G401 (cell line): ENCODE data around the gene UFSP1. TPM values are rescaled to one million over a fixed set of nuclear protein-coding genes. Genes with fewer than 3 reads are reported as not detected.

Experiments used
- DNase-seq: peaks from one replicate; pipeline ENCODE4 v3.0.0-alpha.2; 2015; ENCODE audit warnings: low spot score
- in situ Hi-C: cut with HindIII; loops from 2 replicates; pipeline ENCODE4 v1.10.0; 2016; ENCODE audit warnings: low sequenced_read_pairs, mixed read lengths
- total RNA-seq: library from RNA; depleted of rRNA; stranded (reverse); fragments of >200 nt; shearing (Covaris generic); gene quantifications from 2 replicates; pipeline ENCODE4 v1.2.3, GENCODE V29; 2014

Gene UFSP1
- total RNA-seq, 1 experiment from 2014 or later, result 3.6 TPM

DNA sequence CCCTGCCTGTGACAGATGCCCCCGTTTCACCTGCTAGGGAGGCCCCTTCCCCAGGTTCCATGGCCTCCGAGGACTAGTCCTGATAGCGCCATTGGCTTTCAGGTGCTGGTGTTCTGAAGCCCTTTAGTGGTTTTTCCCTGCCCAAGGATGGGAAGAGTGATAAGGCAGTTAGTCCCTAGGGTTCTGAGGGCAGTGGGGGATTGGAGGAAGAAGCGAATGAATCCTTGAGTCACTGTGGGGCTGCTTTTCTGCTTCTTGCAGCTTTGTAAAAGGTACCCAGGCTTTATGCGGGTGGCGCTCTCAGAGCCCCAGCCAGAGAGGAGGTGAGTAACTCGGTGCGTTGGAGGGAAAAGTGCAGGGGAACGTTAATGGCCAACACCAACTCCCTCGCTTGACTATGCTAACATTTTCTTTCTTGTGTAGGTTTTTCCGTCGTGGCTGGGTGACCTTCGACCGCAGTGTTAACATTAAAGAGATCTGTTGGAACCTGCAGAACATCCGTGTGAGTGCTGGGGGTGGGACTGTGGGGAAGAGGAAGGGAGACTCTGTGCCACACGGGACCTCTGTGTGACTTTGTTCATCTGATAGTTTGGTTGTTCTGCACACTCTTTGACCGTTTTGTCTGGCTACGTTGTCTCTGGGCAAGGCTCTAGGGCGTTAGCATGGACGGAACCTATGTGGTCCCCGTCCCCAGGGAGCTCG is 3.9 kb downstream of the UFSP1 start:
- in situ Hi-C loops, result loop anchor here (10.0 kb wide), 1 partner anchor 169 kb away; no protein-coding TSS in a partner anchor
- no peak for DNase-seq

DNA sequence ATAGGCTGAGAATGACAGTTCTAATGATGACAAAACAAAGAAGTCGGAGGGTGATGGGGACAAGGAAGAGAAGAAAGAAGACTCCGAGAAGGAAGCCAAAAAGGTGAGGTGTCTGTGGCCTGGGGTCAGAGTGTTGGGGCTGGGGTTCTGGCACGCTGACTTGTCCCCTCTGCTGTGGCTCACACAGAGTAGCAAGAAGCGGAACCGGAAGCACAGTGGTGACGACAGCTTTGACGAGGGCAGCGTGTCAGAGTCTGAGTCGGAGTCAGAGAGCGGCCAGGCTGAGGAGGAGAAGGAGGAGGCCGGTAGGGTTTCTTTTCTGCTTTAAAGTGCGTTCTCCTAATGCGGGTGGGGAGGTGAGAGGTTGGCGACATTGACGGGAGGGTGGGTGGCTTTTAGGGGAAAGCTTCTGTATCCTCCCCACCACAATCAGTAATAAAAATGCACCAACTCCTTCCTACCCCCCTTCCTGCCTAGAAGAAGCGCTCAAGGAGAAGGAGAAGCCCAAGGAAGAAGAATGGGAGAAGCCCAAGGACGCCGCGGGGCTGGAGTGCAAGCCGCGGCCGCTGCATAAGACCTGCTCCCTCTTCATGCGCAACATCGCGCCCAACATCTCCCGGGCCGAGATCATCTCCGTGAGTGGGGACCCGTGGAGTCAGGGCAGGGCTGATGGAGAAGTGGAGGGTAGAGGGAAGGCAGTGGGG is 4.6 kb downstream of the UFSP1 start:
- DNase-seq, result no peak
- in situ Hi-C loops, result loop anchor here (10.0 kb wide), 1 partner anchor 170 kb away; no protein-coding TSS in a partner anchor

DNA sequence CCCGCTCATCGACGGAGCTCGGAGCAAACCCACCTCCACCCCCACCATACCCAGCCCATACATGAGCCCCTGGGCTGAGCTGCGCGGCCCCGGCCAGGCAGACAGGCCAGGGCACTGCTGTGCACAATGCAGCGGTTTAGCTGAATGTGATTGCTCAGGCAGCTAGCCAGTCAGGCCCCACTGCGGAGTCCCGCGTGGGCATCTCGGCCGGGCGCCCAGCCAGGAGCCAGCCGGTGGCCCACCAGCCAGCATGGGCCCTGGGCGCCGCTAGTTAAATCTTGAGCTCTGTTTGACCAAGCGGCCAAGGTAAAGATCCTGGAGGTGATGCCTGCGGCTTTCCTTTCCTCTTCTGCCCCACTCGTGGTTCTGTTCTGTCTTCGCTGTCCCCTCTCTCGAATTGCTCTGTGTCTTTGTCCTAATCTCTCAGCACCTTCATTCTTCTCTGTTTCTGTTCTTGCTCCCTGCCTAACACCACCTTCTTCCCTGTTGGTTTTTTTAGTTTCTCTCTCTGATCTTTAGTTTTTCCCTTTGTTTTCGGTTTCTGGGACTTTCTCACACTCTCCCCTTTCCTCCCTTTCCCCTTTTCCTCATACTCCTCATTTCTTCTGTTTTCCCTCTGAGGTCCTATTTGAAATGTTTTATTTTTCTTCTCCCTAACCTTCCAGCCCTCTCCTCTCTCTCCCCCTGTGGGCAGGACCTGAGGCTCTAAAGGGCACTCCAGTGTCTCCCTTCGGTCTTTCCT is 6.6 kb downstream of the UFSP1 start:
- in situ Hi-C loops, result loop anchor here (10.0 kb wide), 1 partner anchor 172 kb away; no protein-coding TSS in a partner anchor
- DNase-seq, result no peak

DNA sequence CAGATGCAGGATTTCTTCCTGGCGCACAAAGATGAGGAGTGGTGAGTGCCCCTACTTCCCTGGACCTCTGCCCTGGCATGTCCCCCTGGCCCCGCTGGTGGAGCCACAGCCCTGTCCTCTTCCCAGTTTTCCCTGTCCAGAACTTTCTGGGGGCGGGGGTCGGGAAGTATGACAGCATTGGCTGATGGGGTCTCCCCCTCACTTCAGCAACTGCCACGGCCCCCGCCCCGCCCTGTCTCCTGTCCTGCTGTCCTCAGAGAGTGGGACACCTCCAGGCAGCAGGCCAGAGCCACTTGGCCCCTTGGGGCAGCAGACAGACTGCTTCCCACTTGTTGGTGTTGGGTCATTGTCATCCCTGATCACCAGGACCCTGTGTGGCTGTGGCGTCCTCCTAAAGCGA is 7.3 kb downstream of the UFSP1 start:
- no peak for DNase-seq
- in situ Hi-C loops, result loop anchor here (10.0 kb wide), 1 partner anchor 173 kb away; no protein-coding TSS in a partner anchor

DNA sequence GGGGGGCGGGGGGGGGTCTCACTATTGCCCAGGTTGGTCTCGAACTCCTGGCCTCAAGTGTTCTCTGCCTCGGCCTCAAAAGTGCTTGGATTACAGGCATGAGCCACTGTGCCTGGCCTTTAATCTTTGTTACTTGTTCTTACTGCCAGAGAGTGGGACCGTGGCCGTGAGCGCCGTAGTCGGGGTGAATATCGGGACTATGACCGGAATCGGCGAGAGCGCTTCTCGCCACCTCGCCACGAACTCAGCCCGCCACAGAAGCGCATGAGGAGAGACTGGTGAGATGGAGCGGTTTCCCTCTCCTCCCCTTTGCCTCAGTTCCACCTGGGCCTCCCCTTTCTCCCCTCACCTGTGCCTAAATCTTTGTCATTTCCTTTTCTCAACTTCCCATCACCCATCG is 8.4 kb downstream of the UFSP1 start:
- no peak for DNase-seq
- in situ Hi-C loops, result loop anchor here (10.0 kb wide), 1 partner anchor 174 kb away; no protein-coding TSS in a partner anchor

DNA sequence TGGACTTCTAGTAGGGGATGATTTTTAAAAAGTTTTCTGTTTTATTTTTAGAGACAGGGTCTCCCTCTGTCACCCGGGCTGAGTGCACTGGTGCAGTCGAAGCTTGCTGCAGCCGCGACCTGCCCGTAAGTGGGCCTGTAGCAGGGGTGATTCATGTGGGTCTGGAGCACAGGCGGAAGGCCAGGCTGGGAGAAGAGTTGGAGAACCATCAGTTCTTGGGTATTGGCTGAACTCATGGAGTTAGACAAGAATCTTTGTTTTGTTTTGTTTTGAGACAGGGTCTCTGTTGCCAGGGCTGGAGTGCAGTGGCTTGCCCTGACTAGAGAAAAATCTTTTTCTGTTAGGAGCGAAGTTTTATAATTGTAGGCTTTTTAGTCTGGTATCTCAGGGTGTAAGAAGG is 8.9 kb downstream of the UFSP1 start:
- in situ Hi-C loops, result loop anchor here (10.0 kb wide), 1 partner anchor 174 kb away; no protein-coding TSS in a partner anchor
- no peak for DNase-seq

DNA sequence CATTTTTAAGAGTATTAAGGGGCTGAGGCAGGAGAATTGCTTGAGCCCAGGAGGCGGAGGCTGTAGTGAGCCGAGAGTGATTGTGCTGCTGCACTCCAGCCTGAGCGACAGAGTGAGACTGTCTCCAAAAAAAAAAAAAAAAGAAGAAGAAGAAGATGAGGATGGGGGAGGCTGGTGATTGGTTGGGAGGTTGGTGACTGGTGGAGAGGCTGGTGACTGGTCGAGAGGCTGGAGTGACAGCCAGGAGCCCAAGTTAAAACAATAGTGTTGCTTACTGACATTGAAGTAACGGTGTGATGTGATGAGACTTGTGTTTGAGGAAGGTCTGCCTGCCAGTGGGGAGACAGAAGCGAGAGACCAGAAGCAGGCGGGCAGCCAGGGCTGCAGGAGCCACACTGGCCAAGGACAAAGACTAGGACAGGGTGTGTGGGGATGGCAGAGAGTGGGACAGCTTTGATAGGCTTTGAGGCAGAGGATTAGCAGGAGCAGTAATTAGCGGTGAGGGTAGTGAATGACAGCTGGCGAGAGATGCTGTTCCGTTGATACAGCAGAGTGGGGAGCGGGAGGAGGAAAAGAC is 9.7 kb downstream of the UFSP1 start:
- in situ Hi-C loops, result loop anchor here (10.0 kb wide), 1 partner anchor 175 kb away; no protein-coding TSS in a partner anchor

DNA sequence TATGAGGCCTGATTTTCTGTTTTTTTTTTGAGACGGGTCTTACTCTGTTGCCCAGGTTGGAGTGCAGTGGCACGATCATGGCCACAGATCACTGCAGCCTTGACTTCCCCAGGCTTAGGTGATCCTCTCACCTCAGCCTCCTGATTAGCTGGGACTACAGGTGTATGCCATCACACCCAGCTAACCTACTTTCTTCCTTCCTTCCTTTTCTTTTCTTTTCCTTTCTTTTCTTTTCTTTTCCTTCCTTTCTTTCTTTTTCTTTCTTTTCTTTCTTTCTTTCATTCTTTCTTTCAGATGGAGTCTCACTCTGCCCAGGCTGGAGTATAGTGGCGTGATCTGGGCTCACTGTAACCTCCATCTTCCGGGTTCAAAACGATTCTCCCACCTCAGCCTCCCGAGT is 10.8 kb downstream of the UFSP1 start:
- in situ Hi-C loops, result no loop called here
- DNase-seq, result no peak

More for the DNA sequence above, 9.7 kb downstream of the UFSP1 start:
- DNase-seq, result peak; percentile 40

DNA sequence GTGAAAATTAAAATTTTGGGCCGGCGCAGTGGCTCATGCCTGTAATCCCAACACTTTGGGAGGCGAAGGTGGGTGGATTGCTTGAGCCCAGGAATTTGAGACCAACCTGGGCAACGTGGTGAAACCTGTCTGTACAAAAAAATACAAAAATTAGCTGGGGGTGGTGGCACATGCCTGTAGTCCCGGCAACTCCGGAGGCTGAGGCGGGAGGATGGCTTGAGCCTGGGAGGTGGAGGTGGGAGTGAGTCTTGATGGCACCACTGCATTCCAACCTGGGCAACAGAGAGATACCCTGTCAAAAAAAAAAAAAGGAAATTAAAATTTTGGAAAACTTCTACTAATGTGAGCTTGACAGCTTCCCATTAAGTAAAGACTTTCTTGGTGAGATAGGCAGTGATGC is 11.5 kb downstream of the UFSP1 start:
- in situ Hi-C loops, result no loop called here

DNA sequence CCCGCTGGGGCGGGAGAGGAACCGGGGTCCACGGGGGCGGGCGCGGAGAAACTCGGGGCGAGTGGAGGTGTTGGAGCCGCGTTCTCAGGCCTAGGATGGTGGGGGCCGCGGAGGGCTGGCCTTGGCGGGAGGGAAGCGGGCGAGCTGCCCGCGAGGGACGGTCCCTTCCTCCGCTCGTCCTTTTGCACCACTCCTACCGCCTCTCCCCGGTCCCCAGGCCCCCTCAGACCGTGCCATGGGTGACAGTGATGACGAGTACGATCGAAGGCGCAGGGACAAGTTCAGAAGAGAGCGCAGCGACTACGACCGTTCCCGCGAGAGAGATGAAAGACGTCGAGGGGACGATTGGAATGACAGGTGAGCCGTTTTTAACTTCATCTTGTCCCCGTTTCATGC is 14.2 kb downstream of the UFSP1 start:
- in situ Hi-C loops, result no loop called here
- no peak for DNase-seq

More for the DNA sequence above, 11.5 kb downstream of the UFSP1 start:
- no peak for DNase-seq

DNA sequence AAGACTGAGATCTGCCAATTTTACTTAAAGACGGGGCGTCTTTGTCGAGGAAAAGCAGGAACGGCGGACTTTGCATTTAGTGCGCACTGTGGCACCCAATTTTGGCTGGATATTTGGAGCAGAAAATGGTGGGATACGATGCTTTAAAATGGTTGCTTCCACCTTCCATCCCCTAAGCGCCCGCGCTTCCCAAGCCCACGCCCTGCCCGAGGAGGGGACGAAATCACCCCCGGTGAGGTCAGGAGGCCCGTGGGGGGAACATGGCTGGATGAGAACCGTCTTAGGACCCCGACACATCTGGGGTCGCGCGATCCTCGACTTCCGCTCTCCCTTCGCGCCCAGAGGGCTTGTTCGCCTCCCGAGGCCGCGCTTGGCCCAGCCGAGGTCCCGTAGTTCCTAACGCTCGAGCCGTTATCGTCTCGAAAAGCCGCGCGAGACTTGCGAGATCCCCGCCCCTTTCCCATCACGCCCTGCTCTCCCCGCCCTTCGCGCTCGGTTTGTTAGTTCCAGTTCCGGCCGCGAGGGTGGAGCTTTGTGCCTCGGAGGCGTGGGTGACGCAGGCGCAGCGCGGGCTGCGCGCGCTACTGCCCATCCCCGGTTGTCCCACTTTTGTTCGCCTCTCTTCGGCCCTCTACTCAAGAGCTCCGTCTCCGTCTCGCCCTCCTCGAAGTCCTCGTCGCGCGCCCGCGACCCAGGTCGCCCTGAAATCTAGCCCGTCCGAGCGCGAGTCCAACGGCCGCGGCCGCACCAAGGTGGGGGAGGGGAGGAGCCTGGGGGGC is 14.7 kb downstream of the UFSP1 start, which contains the start of gene SRRT:
Gene SRRT, plus strand, starts transcription at position 527 of the 779 bp plus-strand sequence. CDS start 488 bp downstream, outside the sequence.
- in situ Hi-C loops, result no loop called here
- DNase-seq, result peak; percentile 98

DNA sequence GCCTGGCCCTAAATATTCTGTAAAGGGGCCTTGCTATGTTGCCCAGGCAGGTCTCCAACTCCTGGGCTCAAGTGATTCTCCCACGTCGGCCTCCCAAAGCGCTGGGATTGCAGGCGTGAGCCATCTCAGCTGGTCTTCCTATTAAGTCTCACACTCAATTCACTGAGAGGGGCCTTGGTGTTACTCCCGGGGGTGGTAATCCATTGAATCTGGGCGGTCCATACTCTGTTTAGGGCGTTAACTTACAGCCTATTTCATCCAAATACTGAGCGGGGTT is 15.3 kb downstream of the UFSP1 start:
- in situ Hi-C loops, result no loop called here
- DNase-seq, result no peak

DNA sequence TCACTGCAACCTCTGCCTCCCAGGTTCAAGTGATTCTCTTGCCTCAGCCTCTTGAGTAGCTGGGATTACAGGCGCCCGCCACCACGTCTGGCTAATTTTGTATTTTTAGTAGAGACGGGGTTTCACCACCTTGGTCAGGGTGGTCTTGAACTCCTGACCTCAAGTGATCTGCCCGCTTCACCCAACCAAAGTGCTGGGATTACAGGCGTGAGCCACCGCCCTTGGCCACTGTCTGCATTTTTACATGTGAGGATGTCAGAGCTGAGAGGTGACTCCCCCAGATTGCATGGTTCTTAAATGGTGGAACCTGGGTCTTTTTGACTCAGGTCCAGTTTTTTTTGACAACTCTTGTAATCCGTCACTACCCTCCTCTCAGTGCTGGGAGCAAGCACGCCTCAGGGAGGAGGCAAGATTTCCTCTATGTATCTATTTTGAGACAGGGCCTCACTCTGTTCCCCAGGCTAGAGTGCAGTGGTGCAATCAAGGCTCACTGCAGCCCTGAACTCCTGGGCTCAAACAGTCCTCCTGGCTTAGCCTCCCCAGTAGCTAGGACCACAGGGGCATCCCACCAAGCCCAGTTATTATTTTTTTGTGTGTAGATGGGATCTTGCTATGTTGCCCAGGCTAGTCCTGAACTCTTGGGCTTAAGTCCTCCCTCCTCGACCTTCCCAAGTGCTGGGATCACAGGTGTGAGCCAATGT is 15.8 kb downstream of the UFSP1 start:
- in situ Hi-C loops, result no loop called here

DNA sequence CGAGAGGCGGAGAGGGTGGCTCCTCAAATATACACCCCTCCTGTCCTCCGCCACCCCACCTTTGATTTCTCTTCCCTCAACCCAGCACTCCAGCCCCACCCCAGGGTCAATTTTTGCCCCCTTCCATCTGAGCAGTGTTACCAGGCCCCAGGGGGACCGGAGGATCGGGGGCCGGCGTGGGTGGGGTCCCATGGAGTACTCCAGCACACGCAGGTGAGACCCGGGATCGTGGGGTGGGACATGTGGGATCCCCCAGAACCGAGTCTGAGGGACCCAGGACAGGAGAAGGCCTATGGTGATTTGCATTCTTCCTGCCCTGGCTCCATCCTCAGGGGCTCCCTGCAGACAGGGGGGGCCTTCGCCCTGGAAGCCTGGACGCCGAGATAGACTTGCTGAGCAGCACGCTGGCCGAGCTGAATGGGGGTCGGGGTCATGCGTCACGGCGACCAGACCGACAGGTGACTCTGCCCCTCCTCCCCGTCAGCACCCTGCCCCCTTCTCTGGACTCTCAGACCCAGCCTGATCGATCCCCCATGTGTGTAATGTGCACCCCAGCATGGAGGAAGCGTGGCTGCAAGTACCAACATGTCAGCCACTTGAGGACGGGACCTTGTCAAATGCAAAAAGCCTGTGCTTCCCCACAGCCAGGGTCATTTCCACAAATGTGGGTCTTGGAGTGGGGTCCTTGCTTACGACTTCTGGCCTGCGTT is 21.6 kb downstream of the UFSP1 start:
- in situ Hi-C loops, result no loop called here
- no peak for DNase-seq

More for the DNA sequence above, 15.8 kb downstream of the UFSP1 start:
- no peak for DNase-seq

DNA sequence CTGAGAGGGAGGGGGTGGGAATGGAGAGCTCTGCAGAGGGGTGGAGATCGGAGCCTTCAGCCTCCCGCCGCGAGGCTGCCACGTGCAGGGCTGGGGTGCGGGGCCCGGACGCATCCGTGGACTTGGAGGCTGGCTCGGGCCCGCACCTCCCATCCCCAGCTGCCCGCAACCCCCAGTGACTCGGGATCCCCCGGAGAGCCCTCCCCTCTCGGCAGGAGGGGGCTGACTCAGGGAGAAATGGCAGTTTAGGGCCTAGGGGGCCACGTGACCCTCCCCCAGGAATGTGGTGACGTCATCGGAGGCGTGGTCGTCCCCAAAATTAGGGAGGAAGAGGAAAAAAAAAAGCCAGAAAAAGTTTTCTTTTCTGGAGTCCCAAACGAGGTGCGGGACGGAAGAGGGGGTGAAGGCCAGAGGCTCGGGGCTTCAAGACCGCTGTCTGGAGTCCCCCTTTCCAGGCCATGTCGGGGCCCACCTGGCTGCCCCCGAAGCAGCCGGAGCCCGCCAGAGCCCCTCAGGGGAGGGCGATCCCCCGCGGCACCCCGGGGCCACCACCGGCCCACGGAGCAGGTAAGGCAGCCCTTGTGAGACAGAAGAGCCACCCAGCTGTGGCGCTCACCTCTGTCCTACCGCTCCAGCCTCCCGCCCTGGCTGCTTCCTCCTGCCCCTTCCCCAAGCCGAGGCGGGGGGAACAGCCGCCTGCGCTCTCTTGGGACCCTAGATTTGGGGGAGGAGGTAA is 22.3 kb downstream of the UFSP1 start, which contains the start of gene TRIP6:
Gene TRIP6, plus strand, starts transcription at position 348 of the 736 bp plus-strand sequence. Its CDS starts 111 bp downstream, at position 459.
- DNase-seq, result peak; percentile 65
- in situ Hi-C loops, result no loop called here

DNA sequence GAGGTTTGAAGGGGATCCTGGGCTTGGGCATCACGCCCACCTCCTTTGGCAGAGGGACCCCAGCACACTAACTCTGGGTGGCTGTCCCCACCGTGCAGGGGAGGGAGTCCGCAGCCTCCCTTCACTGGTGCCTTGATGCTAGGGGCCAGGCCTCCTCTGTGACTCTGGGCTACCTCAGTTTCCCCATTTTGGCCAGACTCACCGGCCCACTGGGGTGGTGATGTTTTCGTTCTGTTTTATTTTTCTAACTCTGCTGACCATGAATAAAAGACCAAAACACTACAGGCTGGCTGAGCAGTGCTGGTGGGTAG is 22.8 kb downstream of the UFSP1 start:
- DNase-seq, result no peak
- in situ Hi-C loops, result no loop called here
